OCI-LY1 (cell line): Measurements from ENCODE around the gene NCOA5.

Source experiments
- H2AFZ ChIP-seq: fragments of 200-600 bp; sonication (generic), shearing (Covaris generic); 2 replicates; pipeline ENCODE4 v1.6.0; 2014; ENCODE audit warnings: antibody characterized with exemption, mild to moderate bottlenecking, low read length
- H3F3A ChIP-seq: fragments of 200-600 bp; sonication (generic), shearing (Covaris generic); 2 replicates; pipeline ENCODE4 v1.6.0; 2014; ENCODE audit warnings: mild to moderate bottlenecking, antibody characterized with exemption, low read length, moderate library complexity; ENCODE audit not compliant: insufficient read depth
- H3K27ac ChIP-seq: fragments of 200-600 bp; sonication (generic); 2 replicates; pipeline ENCODE4 v1.5.1; 2014; ENCODE audit warnings: low read length, mixed run types, mild to moderate bottlenecking, low read depth; ENCODE audit not compliant: poor library complexity, severe bottlenecking
- H3K27me3 ChIP-seq: fragments of 200-600 bp; sonication (generic); 2 replicates; pipeline ENCODE4 v1.6.0; 2014; ENCODE audit warnings: antibody characterized with exemption, mild to moderate bottlenecking, low read length, moderate library complexity; ENCODE audit not compliant: insufficient read depth
- H3K36me3 ChIP-seq: fragments of 200-600 bp; sonication (generic); 2 replicates; pipeline ENCODE4 v1.6.1; 2014; ENCODE audit warnings: mild to moderate bottlenecking, antibody characterized with exemption, low read length, moderate library complexity, mixed read lengths; ENCODE audit not compliant: insufficient read depth
- H3K4me1 ChIP-seq: fragments of 200-600 bp; sonication (generic); 2 replicates; pipeline ENCODE4 v1.5.1; 2014; ENCODE audit warnings: mild to moderate bottlenecking, low read length, moderate library complexity; ENCODE audit not compliant: insufficient read depth, severe bottlenecking
- H3K4me2 ChIP-seq: fragments of 200-600 bp; sonication (generic), shearing (Covaris generic); 2 replicates; pipeline ENCODE4 v1.6.1; 2014; ENCODE audit warnings: low read length
- H3K4me3 ChIP-seq: fragments of 200-600 bp; sonication (generic); 2 replicates; pipeline ENCODE4 v1.5.1; 2014; ENCODE audit warnings: low read length, low read depth, mild to moderate bottlenecking, mixed read lengths; ENCODE audit not compliant: poor library complexity, severe bottlenecking
- H3K79me2 ChIP-seq: fragments of 200-600 bp; shearing (Covaris generic); 2 replicates; pipeline ENCODE4 v1.6.1; 2016; ENCODE audit warnings: mixed run types, low read length, mixed read lengths; ENCODE audit not compliant: insufficient read depth
- H3K9ac ChIP-seq: fragments of 200-600 bp; sonication (generic), shearing (Covaris generic); 2 replicates; pipeline ENCODE4 v1.6.1; 2014; ENCODE audit warnings: mild to moderate bottlenecking, low read length, mixed read lengths
- H3K9me2 ChIP-seq: fragments of 200-600 bp; sonication (generic), shearing (Covaris generic); 2 replicates; pipeline ENCODE4 v1.6.1; 2014; ENCODE audit warnings: low read depth, mild to moderate bottlenecking, low read length, mixed read lengths
- H3K9me3 ChIP-seq: fragments of 200-600 bp; shearing (Covaris generic); 2 replicates; pipeline ENCODE4 v1.6.1; 2014; ENCODE audit warnings: low read length, mixed read lengths
- H4K20me1 ChIP-seq: fragments of 200-600 bp; sonication (generic), shearing (Covaris generic); 2 replicates; pipeline ENCODE4 v1.6.0; 2016; ENCODE audit warnings: mild to moderate bottlenecking, low read length; ENCODE audit not compliant: insufficient read depth
- CTCF ChIP-seq: fragments of 200-600 bp; sonication (generic), shearing (Covaris generic); IDR thresholded peaks from 2 replicates; pipeline ENCODE4 v1.5.1; 2017; ENCODE audit warnings: mild to moderate bottlenecking, antibody characterized with exemption, low read length, moderate library complexity, mixed read lengths
- EZH2 ChIP-seq: fragments of 200-600 bp; sonication (generic), shearing (Covaris generic); IDR thresholded peaks from 2 replicates; pipeline ENCODE4 v1.8.0; 2017; ENCODE audit warnings: borderline replicate concordance, mixed run types, mild to moderate bottlenecking, antibody characterized with exemption, low read length, moderate library complexity, mixed read lengths

NCOA5 gene

GRCh38 chr20:46027245-46027853 is 62.4 kb downstream of the NCOA5 start:
- Histone ChIP-seq H3K4me1 (peaks cover 5% of the 10 kb centered on the region), H3K79me2 (no peaks in the 10 kb centered on the region), H3K27me3 (no peaks in the 10 kb centered on the region), H3K4me3 (no peak overlapping the region), H3K9me2 (no peaks in the 10 kb centered on the region), H2AFZ (no peak overlapping the region), H3K4me2 (no peak overlapping the region), H3F3A (no peaks in the 10 kb centered on the region), H3K27ac (no peak overlapping the region), H3K9ac (no peak overlapping the region), H3K9me3 (no peaks in the 10 kb centered on the region), H4K20me1 (no peaks in the 10 kb centered on the region), H3K36me3 (no peaks in the 10 kb centered on the region)
- TF ChIP-seq CTCF, result no peak
- TF ChIP-seq EZH2, result no peak

- no peaks in the 10 kb centered on the region for H3F3A ChIP-seq
- no peak overlapping the region for H3K9ac ChIP-seq
- no peak overlapping the region for H3K27ac ChIP-seq
- no peaks in the 10 kb centered on the region for H3K9me2 ChIP-seq
- H3K4me1 ChIP-seq, result peaks cover 9% of the 10 kb centered on the region
- no peak overlapping the region for H2AFZ ChIP-seq
- H3K4me2 ChIP-seq, result no peak overlapping the region
- no peaks in the 10 kb centered on the region for H3K9me3 ChIP-seq
- no peaks in the 10 kb centered on the region for H3K27me3 ChIP-seq
- H3K36me3 ChIP-seq, result no peaks in the 10 kb centered on the region
- no peak overlapping the region for H3K4me3 ChIP-seq
- no peaks in the 10 kb centered on the region for H3K79me2 ChIP-seq
- no peaks in the 10 kb centered on the region for H4K20me1 ChIP-seq
- TF ChIP-seq CTCF (no peak), EZH2 (no peak)
Measured at GRCh38 chr20:46025376-46025783, 64.4 kb downstream of the NCOA5 start.

- Histone ChIP-seq H3K9ac (no peak overlapping the region), H3K9me3 (no peaks in the 10 kb centered on the region), H3K4me1 (peaks cover 9% of the 10 kb centered on the region), H3K27ac (no peak overlapping the region), H3F3A (no peaks in the 10 kb centered on the region), H3K27me3 (peaks cover 3% of the 10 kb centered on the region; the same call in 1 of the 2 replicates), H4K20me1 (no peaks in the 10 kb centered on the region), H2AFZ (no peak overlapping the region), H3K4me3 (no peak overlapping the region), H3K4me2 (no peak overlapping the region), H3K9me2 (no peaks in the 10 kb centered on the region), H3K36me3 (no peaks in the 10 kb centered on the region), H3K79me2 (no peaks in the 10 kb centered on the region)
- TF ChIP-seq EZH2 (no peak), CTCF (no peak)
Measured at GRCh38 chr20:46023999-46024398, 65.8 kb downstream of the NCOA5 start.
